ENCODE results near the gene BUD13. TPM values are rescaled to one million over a fixed set of nuclear protein-coding genes. Genes with fewer than 3 reads are reported as not detected.

The BUD13 gene
- total RNA-seq, 5 donors from 2014 or later (not counting 1 experiment from before 2014, with no cell fraction given): 9.8 to 23.0 (median 20.5) TPM

GRCh38 chr11:116723511-116723910 lies 49.3 kb downstream of the BUD13 start:
- H3K27me3 ChIP-seq (replicated peaks in 1 of 2; ENCODE audit: control insufficient read depth in 2 of 2, extremely low read depth in 1 of 2, insufficient read depth in 2 of 2, low read length in 1 of 2): peaks cover 0 to 35% of the 10 kb centered on the region in 2 experiments
- Mint-ChIP-seq H3K4me1 (no peaks in the 10 kb centered on the region), H3K27me3 (peaks cover 16% of the 10 kb centered on the region in 2 donors), H3K9me3 (no peaks in the 10 kb centered on the region), H3K36me3 (no peaks in the 10 kb centered on the region), H3K4me3 (no peak overlapping the region), H3K27ac (no peak overlapping the region)
- no peaks in the 10 kb centered on the region for H3K9me3 ChIP-seq
- no peak overlapping the region for H3K4me3 ChIP-seq (ENCODE audit: control insufficient read depth in 1 of 2, extremely low read depth in 1 of 2, low read length in 1 of 2)
- no peak overlapping the region for H3K27ac ChIP-seq (ENCODE audit: low read length)
- CTCF ChIA-PET: no interaction called here
- H3K36me3 ChIP-seq (ENCODE audit: control insufficient read depth in 2 of 2, extremely low read depth in 1 of 2, insufficient read depth in 1 of 2, low read length in 1 of 2): no peaks in the 10 kb centered on the region
- DNase-seq: no peak
- 84% methylated on average over 4 of the region's 7 CpGs for WGBS (ENCODE audit: insufficient coverage)
- no peaks in the 10 kb centered on the region for H3K4me1 ChIP-seq (ENCODE audit: control insufficient read depth in 1 of 2, extremely low read depth in 1 of 2, insufficient read depth in 2 of 2, low read length in 2 of 2)
- POLR2A ChIA-PET: no interaction called here
- ATAC-seq (replicated peaks in 1 of 4): no peak

GRCh38 chr11:116721988-116722387 lies 50.8 kb downstream of the BUD13 start:
- no peaks in the 10 kb centered on the region for H3K4me1 Mint-ChIP-seq
- no peaks in the 10 kb centered on the region for H3K36me3 ChIP-seq (ENCODE audit: control insufficient read depth in 2 of 2, extremely low read depth in 1 of 2, insufficient read depth in 1 of 2, low read length in 1 of 2)
- H3K9me3 Mint-ChIP-seq: no peaks in the 10 kb centered on the region
- no peaks in the 10 kb centered on the region for H3K9me3 ChIP-seq
- ChIA-PET CTCF (no interaction called here), POLR2A (interaction anchor here in 1 of 2 donors (0.9 kb wide), 1 partner anchor 43 kb away, joined by 3 read pairs; no protein-coding TSS in a partner anchor)
- H3K4me1 ChIP-seq (ENCODE audit: control insufficient read depth in 1 of 2, extremely low read depth in 1 of 2, insufficient read depth in 2 of 2, low read length in 2 of 2): no peaks in the 10 kb centered on the region
- H3K4me3 ChIP-seq (ENCODE audit: control insufficient read depth in 1 of 2, extremely low read depth in 1 of 2, low read length in 1 of 2): no peak overlapping the region
- H3K27ac Mint-ChIP-seq: no peak overlapping the region
- no peak overlapping the region for H3K4me3 Mint-ChIP-seq
- H3K27me3 Mint-ChIP-seq: peaks cover 13 to 15% of the 10 kb centered on the region in 2 donors
- DNase-seq: no peak
- no peak overlapping the region for H3K27ac ChIP-seq (ENCODE audit: low read length)
- no peaks in the 10 kb centered on the region for H3K36me3 Mint-ChIP-seq
- ATAC-seq (replicated peaks in 1 of 4): no peak
- no CpG with 5 or more reads among the region's 4 CpGs for WGBS (ENCODE audit: insufficient coverage)
- H3K27me3 ChIP-seq (replicated peaks in 1 of 2; ENCODE audit: control insufficient read depth in 2 of 2, extremely low read depth in 1 of 2, insufficient read depth in 2 of 2, low read length in 1 of 2): peaks cover 0 to 26% of the 10 kb centered on the region in 2 experiments

GRCh38 chr11:116720895-116721294 lies 51.9 kb downstream of the BUD13 start:
- no peak for DNase-seq
- Histone ChIP-seq H3K9me3 (no peaks in the 10 kb centered on the region), H3K4me3 (ENCODE audit: control insufficient read depth in 1 of 2, extremely low read depth in 1 of 2, low read length in 1 of 2) (no peak overlapping the region), H3K27ac (ENCODE audit: low read length) (no peak overlapping the region), H3K27me3 (replicated peaks in 1 of 2; ENCODE audit: control insufficient read depth in 2 of 2, extremely low read depth in 1 of 2, insufficient read depth in 2 of 2, low read length in 1 of 2) (peaks cover 0 to 23% of the 10 kb centered on the region in 2 experiments), H3K4me1 (ENCODE audit: control insufficient read depth in 1 of 2, extremely low read depth in 1 of 2, insufficient read depth in 2 of 2, low read length in 2 of 2) (no peaks in the 10 kb centered on the region), H3K36me3 (ENCODE audit: control insufficient read depth in 2 of 2, extremely low read depth in 1 of 2, insufficient read depth in 1 of 2, low read length in 1 of 2) (no peaks in the 10 kb centered on the region)
- H3K4me3 Mint-ChIP-seq: no peak overlapping the region
- no peaks in the 10 kb centered on the region for H3K9me3 Mint-ChIP-seq
- ATAC-seq (replicated peaks in 1 of 4): no peak
- H3K4me1 Mint-ChIP-seq: no peaks in the 10 kb centered on the region
- H3K27me3 Mint-ChIP-seq: peaks cover 5 to 9% of the 10 kb centered on the region in 2 donors
- ChIA-PET CTCF (no interaction called here), POLR2A (no interaction called here)
- no peak overlapping the region for H3K27ac Mint-ChIP-seq
- H3K36me3 Mint-ChIP-seq: no peaks in the 10 kb centered on the region
- WGBS (ENCODE audit: insufficient coverage): 94% methylated on average over 2 of the region's 6 CpGs

- Mint-ChIP-seq H3K4me3 (no peak overlapping the region), H3K27ac (no peak overlapping the region), H3K36me3 (no peaks in the 10 kb centered on the region), H3K9me3 (no peaks in the 10 kb centered on the region), H3K4me1 (no peaks in the 10 kb centered on the region), H3K27me3 (peaks cover 8 to 11% of the 10 kb centered on the region in 2 donors)
- no peaks in the 10 kb centered on the region for H3K4me1 ChIP-seq (ENCODE audit: control insufficient read depth in 1 of 2, extremely low read depth in 1 of 2, insufficient read depth in 2 of 2, low read length in 2 of 2)
- H3K4me3 ChIP-seq (ENCODE audit: control insufficient read depth in 1 of 2, extremely low read depth in 1 of 2, low read length in 1 of 2): no peak overlapping the region
- ChIA-PET POLR2A (no interaction called here), CTCF (no interaction called here)
- no peaks in the 10 kb centered on the region for H3K36me3 ChIP-seq (ENCODE audit: control insufficient read depth in 2 of 2, extremely low read depth in 1 of 2, insufficient read depth in 1 of 2, low read length in 1 of 2)
- peaks cover 0 to 17% of the 10 kb centered on the region in 2 experiments for H3K27me3 ChIP-seq (replicated peaks in 1 of 2; ENCODE audit: control insufficient read depth in 2 of 2, extremely low read depth in 1 of 2, insufficient read depth in 2 of 2, low read length in 1 of 2)
- no peak for DNase-seq
- ATAC-seq (replicated peaks in 1 of 4): no peak
- H3K9me3 ChIP-seq: no peaks in the 10 kb centered on the region
- H3K27ac ChIP-seq (ENCODE audit: low read length): no peak overlapping the region
- WGBS (ENCODE audit: insufficient coverage): 71% methylated on average over 4 of the region's 4 CpGs
These were observed 53.8 kb downstream of the BUD13 start for GRCh38 chr11:116718955-116719501.

GRCh38 chr11:116716621-116717020 lies 56.2 kb downstream of the BUD13 start:
- 90% methylated on average over 2 of the region's 4 CpGs for WGBS (ENCODE audit: insufficient coverage)
- Mint-ChIP-seq H3K27me3 (peaks cover 11 to 15% of the 10 kb centered on the region in 2 donors), H3K36me3 (no peaks in the 10 kb centered on the region), H3K4me1 (no peaks in the 10 kb centered on the region), H3K9me3 (no peaks in the 10 kb centered on the region), H3K27ac (no peak overlapping the region), H3K4me3 (no peak overlapping the region)
- Histone ChIP-seq H3K4me1 (ENCODE audit: control insufficient read depth in 1 of 2, extremely low read depth in 1 of 2, insufficient read depth in 2 of 2, low read length in 2 of 2) (no peaks in the 10 kb centered on the region), H3K4me3 (ENCODE audit: control insufficient read depth in 1 of 2, extremely low read depth in 1 of 2, low read length in 1 of 2) (no peak overlapping the region), H3K27me3 (replicated peaks in 1 of 2; ENCODE audit: control insufficient read depth in 2 of 2, extremely low read depth in 1 of 2, insufficient read depth in 2 of 2, low read length in 1 of 2) (peaks cover 0 to 10% of the 10 kb centered on the region in 2 experiments), H3K9me3 (no peaks in the 10 kb centered on the region), H3K36me3 (ENCODE audit: control insufficient read depth in 2 of 2, extremely low read depth in 1 of 2, insufficient read depth in 1 of 2, low read length in 1 of 2) (no peaks in the 10 kb centered on the region), H3K27ac (ENCODE audit: low read length) (no peak overlapping the region)
- CTCF ChIA-PET: interaction anchor here in 1 of 2 donors (1.1 kb wide), 1 partner anchor 12 kb away, joined by 3 read pairs; no protein-coding TSS in a partner anchor
- DNase-seq (no peak), ATAC-seq (replicated peaks in 1 of 4) (no peak)
- POLR2A ChIA-PET: no interaction called here

GRCh38 chr11:116715383-116715782 lies 57.4 kb downstream of the BUD13 start:
- Mint-ChIP-seq H3K27me3 (peaks cover 15 to 24% of the 10 kb centered on the region in 2 donors), H3K4me3 (no peak overlapping the region), H3K9me3 (no peaks in the 10 kb centered on the region), H3K4me1 (no peaks in the 10 kb centered on the region), H3K36me3 (no peaks in the 10 kb centered on the region), H3K27ac (no peak overlapping the region)
- H3K4me3 ChIP-seq (ENCODE audit: control insufficient read depth in 1 of 2, extremely low read depth in 1 of 2, low read length in 1 of 2): no peak overlapping the region
- no peak for DNase-seq
- no peak overlapping the region for H3K27ac ChIP-seq (ENCODE audit: low read length)
- H3K4me1 ChIP-seq (ENCODE audit: control insufficient read depth in 1 of 2, extremely low read depth in 1 of 2, insufficient read depth in 2 of 2, low read length in 2 of 2): no peaks in the 10 kb centered on the region
- ATAC-seq (replicated peaks in 1 of 4): no peak
- peaks cover 0 to 22% of the 10 kb centered on the region in 2 experiments for H3K27me3 ChIP-seq (replicated peaks in 1 of 2; ENCODE audit: control insufficient read depth in 2 of 2, extremely low read depth in 1 of 2, insufficient read depth in 2 of 2, low read length in 1 of 2)
- H3K9me3 ChIP-seq: no peaks in the 10 kb centered on the region
- ChIA-PET CTCF (no interaction called here), POLR2A (no interaction called here)
- no peaks in the 10 kb centered on the region for H3K36me3 ChIP-seq (ENCODE audit: control insufficient read depth in 2 of 2, extremely low read depth in 1 of 2, insufficient read depth in 1 of 2, low read length in 1 of 2)
- WGBS (ENCODE audit: insufficient coverage): 100% methylated on average over 2 of the region's 5 CpGs

- no peaks in the 10 kb centered on the region for H3K9me3 ChIP-seq
- CTCF ChIA-PET: no interaction called here
- ATAC-seq (replicated peaks in 1 of 4): no peak
These were observed 57.9 kb downstream of the BUD13 start for GRCh38 chr11:116714902-116715301.

More at GRCh38 chr11:116714902-116715301, 57.9 kb downstream of the BUD13 start:
- H3K36me3 Mint-ChIP-seq: no peaks in the 10 kb centered on the region
- H3K27ac Mint-ChIP-seq: no peak overlapping the region
- POLR2A ChIA-PET: no interaction called here
- no peaks in the 10 kb centered on the region for H3K4me1 Mint-ChIP-seq
- WGBS (ENCODE audit: insufficient coverage): 97% methylated on average over 4 of the region's 9 CpGs
- Histone ChIP-seq H3K27ac (ENCODE audit: low read length) (no peak overlapping the region), H3K36me3 (ENCODE audit: control insufficient read depth in 2 of 2, extremely low read depth in 1 of 2, insufficient read depth in 1 of 2, low read length in 1 of 2) (no peaks in the 10 kb centered on the region), H3K27me3 (replicated peaks in 1 of 2; ENCODE audit: control insufficient read depth in 2 of 2, extremely low read depth in 1 of 2, insufficient read depth in 2 of 2, low read length in 1 of 2) (peaks cover 0 to 27% of the 10 kb centered on the region in 2 experiments), H3K4me1 (ENCODE audit: control insufficient read depth in 1 of 2, extremely low read depth in 1 of 2, insufficient read depth in 2 of 2, low read length in 2 of 2) (no peaks in the 10 kb centered on the region), H3K4me3 (ENCODE audit: control insufficient read depth in 1 of 2, extremely low read depth in 1 of 2, low read length in 1 of 2) (no peak overlapping the region)
- H3K27me3 Mint-ChIP-seq: peaks cover 17 to 29% of the 10 kb centered on the region in 2 donors
- DNase-seq: no peak
- no peaks in the 10 kb centered on the region for H3K9me3 Mint-ChIP-seq
- H3K4me3 Mint-ChIP-seq: no peak overlapping the region
